Mesothelial cell of epicardium (in vitro differentiated cells): ENCODE data around the gene ANK3. TPM values are rescaled to one million over a fixed set of nuclear protein-coding genes. Genes with fewer than 3 reads are reported as not detected.

Source experiments
- DNase-seq, 2 experiments: peaks; one replicate each; pipeline ENCODE4 v3.0.0; 2021; ENCODE audit warnings: low spot score in 2 of 2; ENCODE audit not compliant: unreplicated experiment in 2 of 2
- H3K27ac Mint-ChIP-seq: 2 replicates; pipeline ENCODE4 v1.8.0; 2021; ENCODE audit warnings: mixed read lengths
- H3K27me3 Mint-ChIP-seq: 2 replicates; pipeline ENCODE4 v1.8.0; 2021; ENCODE audit warnings: low read depth, mixed read lengths
- H3K36me3 Mint-ChIP-seq: 2 replicates; pipeline ENCODE4 v1.8.0; 2021; ENCODE audit warnings: mixed read lengths
- H3K4me1 Mint-ChIP-seq: 2 replicates; pipeline ENCODE4 v1.8.0; 2021; ENCODE audit warnings: mixed read lengths
- H3K4me3 Mint-ChIP-seq: 2 replicates; pipeline ENCODE4 v1.8.0; 2021; ENCODE audit warnings: mild to moderate bottlenecking, moderate library complexity, mixed read lengths
- H3K9me3 Mint-ChIP-seq: 2 replicates; pipeline ENCODE4 v1.8.0; 2021; ENCODE audit warnings: mixed read lengths
- total RNA-seq: library from RNA; stranded (reverse); gene quantifications from 3 replicates; pipeline ENCODE4 v1.2.1, GENCODE V29; 2021
- TF ChIP-seq, protein P1 (sequence below): fragments of 200-600 bp; sonication (generic); IDR thresholded peaks from one replicate; pipeline ENCODE4 v1.5.0; 2021; ENCODE audit warnings: antibody characterized with exemption; ENCODE audit not compliant: unreplicated experiment

The ANK3 gene
- total RNA-seq, 1 donor from 2014 or later = 242 TPM

DNA sequence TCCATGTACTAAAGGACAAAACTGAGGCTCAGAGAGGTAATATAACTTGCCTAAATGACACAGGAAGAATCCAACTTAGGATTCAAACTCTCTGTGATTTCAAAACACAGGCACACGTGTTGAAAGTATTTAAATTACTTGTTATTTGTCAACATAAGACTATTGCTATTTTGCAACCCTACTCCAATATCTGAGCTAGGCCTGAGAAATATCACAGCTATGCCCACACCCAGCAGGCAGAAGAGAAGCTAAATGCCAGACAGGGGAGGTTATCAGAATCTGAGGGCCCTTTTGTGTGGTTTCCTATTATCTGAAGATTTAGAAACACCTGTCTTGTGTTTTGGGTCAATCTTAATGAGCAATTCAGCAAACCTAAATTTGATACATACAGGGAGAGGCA, 204.3 kb downstream of the ANK3 start:
- peaks cover 26% of the 10 kb centered on the region for H3K36me3 Mint-ChIP-seq
- no peak overlapping the region for H3K27ac Mint-ChIP-seq
- DNase-seq = no peak
- TF ChIP-seq, protein P1, sequence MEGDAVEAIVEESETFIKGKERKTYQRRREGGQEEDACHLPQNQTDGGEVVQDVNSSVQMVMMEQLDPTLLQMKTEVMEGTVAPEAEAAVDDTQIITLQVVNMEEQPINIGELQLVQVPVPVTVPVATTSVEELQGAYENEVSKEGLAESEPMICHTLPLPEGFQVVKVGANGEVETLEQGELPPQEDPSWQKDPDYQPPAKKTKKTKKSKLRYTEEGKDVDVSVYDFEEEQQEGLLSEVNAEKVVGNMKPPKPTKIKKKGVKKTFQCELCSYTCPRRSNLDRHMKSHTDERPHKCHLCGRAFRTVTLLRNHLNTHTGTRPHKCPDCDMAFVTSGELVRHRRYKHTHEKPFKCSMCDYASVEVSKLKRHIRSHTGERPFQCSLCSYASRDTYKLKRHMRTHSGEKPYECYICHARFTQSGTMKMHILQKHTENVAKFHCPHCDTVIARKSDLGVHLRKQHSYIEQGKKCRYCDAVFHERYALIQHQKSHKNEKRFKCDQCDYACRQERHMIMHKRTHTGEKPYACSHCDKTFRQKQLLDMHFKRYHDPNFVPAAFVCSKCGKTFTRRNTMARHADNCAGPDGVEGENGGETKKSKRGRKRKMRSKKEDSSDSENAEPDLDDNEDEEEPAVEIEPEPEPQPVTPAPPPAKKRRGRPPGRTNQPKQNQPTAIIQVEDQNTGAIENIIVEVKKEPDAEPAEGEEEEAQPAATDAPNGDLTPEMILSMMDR = no peak
- no peaks in the 10 kb centered on the region for H3K27me3 Mint-ChIP-seq
- peaks cover under 1% of the 10 kb centered on the region for H3K9me3 Mint-ChIP-seq
- no peak overlapping the region for H3K4me3 Mint-ChIP-seq
- H3K4me1 Mint-ChIP-seq = peaks cover 26% of the 10 kb centered on the region

DNA sequence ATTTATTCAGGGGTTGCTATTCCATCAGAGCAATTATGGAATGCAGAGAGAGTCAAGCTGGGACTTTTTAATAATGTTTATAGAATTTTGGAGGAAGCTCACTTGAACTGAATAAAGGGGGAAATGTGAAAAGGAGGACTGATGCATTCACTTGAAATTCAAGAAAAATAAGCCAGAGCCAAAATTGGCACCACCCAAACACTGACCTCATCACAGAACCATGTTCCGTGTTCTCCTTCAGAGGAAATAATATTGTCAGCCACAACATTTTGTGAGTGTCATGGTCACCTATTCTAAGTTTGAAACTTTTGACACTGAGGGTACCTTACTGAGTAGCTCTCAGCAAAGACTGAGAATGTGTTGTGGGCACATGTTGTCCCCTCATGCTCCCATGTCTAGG, 207.0 kb downstream of the ANK3 start:
- H3K4me1 Mint-ChIP-seq = peaks cover 27% of the 10 kb centered on the region
- H3K27me3 Mint-ChIP-seq = no peaks in the 10 kb centered on the region
- DNase-seq = no peak
- TF ChIP-seq, protein P1 = no peak
- no peak overlapping the region for H3K4me3 Mint-ChIP-seq
- peak overlapping the region; percentile 65 for H3K27ac Mint-ChIP-seq
- H3K9me3 Mint-ChIP-seq = no peaks in the 10 kb centered on the region
- peaks cover 27% of the 10 kb centered on the region for H3K36me3 Mint-ChIP-seq

DNA sequence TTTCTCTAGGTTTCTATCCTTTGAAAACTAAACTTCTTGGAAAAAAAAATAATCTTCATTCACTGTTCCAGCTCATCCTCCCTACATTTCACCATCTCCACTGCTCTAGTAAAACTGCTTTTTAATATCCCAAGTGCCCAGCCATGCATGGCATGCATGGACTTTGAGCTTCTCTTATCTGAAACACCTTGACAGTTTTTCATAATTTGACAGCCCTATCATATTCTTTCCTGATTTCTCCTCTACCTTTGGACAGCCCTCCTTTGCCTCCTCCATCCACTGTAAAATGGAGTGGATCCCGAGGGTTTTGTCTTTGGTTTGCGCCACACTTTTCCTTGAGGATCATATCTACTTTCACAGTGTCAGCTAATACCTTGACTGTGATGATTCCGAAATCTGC, 212.8 kb downstream of the ANK3 start:
- Mint-ChIP-seq H3K36me3 (peaks cover 18% of the 10 kb centered on the region), H3K4me3 (no peak overlapping the region)
- no peak for DNase-seq

DNA sequence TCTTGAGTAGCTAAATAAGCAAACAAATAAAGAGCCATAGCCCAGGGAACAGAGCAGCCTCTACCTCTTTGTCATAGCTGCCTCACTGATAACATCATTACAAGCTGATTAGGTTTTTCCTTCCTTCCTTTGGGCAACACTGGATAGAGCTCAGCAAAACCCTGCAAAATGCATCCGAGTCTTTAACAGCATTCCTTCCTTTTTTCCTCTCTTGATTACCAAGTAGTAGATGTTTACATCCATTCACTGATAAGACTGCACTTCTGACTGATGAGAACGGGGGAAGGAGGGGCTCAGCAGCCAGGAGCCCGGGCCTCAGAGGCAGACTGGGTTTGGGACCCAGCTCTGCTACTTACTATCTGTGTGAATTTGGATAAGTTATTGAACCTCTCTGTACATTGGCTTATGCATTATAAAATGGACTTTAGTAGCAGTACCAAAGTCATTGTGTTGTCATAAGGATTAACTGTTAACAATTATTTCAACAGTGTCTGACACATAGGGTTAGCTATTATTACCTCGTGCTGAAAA, 214.2 kb downstream of the ANK3 start:
- no peak for DNase-seq
- Mint-ChIP-seq H3K4me3 (no peak overlapping the region), H3K4me1 (peaks cover 53% of the 10 kb centered on the region), H3K36me3 (peaks cover 16% of the 10 kb centered on the region), H3K27ac (peak overlapping the region; percentile 15), H3K27me3 (no peaks in the 10 kb centered on the region), H3K9me3 (no peaks in the 10 kb centered on the region)
- TF ChIP-seq, protein P1 = no peak

More for the DNA sequence above, 212.8 kb downstream of the ANK3 start:
- TF ChIP-seq, protein P1 = no peak
- no peaks in the 10 kb centered on the region for H3K9me3 Mint-ChIP-seq
- no peaks in the 10 kb centered on the region for H3K27me3 Mint-ChIP-seq
- peak overlapping the region; percentile 44 for H3K27ac Mint-ChIP-seq
- peaks cover 46% of the 10 kb centered on the region for H3K4me1 Mint-ChIP-seq

DNA sequence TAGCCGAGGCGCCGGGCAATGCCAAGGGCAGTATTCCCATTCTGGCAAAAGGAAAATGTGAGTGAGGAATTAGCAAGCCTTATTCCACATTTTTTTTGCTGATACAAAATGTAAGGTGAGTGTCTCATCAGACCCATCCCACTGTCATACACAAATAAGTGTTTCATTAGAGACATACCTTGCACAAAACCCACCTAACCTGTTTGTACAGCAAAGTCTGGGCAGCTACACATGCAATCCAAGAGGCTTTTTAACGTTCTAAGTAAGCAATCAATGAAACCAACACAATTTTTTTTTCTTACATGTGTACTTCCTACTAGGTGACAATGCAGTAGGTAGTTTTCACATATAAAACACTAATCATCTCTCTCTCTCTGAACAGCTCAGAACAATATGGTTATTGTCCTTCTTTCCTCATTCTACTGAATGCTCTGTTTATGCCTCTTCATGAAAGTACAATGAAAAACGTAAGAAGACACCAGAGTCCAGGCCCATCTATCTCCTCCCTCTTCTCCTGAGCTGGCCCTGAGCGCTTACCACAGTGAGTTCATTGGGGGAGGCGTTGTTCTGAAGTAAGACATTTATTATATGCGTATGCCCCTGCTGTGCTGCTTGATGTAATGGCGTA, 217.2 kb downstream of the ANK3 start:
- Mint-ChIP-seq H3K4me1 (peaks cover 40% of the 10 kb centered on the region), H3K36me3 (peaks cover 22% of the 10 kb centered on the region), H3K27me3 (no peaks in the 10 kb centered on the region), H3K27ac (peak overlapping the region; percentile 70), H3K4me3 (peak overlapping the region; percentile 0), H3K9me3 (no peaks in the 10 kb centered on the region)
- DNase-seq = no peak
- TF ChIP-seq, protein P1 = no peak
